CD14-positive monocyte (primary cell): ENCODE measurements around the gene FGF2. TPM values are rescaled to one million over a fixed set of nuclear protein-coding genes. Genes with fewer than 3 reads are reported as not detected.

Source experiments
- DNase-seq, 3 donors: peaks; one replicate each; pipeline ENCODE4 v3.0.0-alpha.2; 2011 to 2022
- H2AFZ ChIP-seq: 2 replicates; pipeline ENCODE4 v1.6.0; 2012; ENCODE audit warnings: mild to moderate bottlenecking, low read depth, low read length, inconsistent platforms; ENCODE audit not compliant: insufficient read depth, poor library complexity, severe bottlenecking
- H3K27ac ChIP-seq, 2 donors: 1 replicate in 1 of 2; 2 replicates in 1 of 2; pipeline ENCODE4 v1.5.1; 2012 to 2013; ENCODE audit warnings: low read length in 2 of 2, control low read depth in 1 of 2, inconsistent platforms in 1 of 2, low read depth in 1 of 2, mild to moderate bottlenecking in 1 of 2
- H3K27me3 ChIP-seq, 2 donors: one replicate each; pipeline versions ENCODE4 v1.6.0 to v1.6.1; 2011 to 2013; ENCODE audit warnings: low read length in 2 of 2; ENCODE audit not compliant: control insufficient read depth in 2 of 2, insufficient read depth in 2 of 2
- H3K36me3 ChIP-seq, 2 donors: replicated peaks in 1 of 2; 1 replicate in 1 of 2; 2 replicates in 1 of 2; pipeline versions ENCODE4 v1.5.1 to v1.6.1; 2012 to 2013; ENCODE audit warnings: low read length in 2 of 2, control low read depth in 1 of 2, inconsistent platforms in 1 of 2, mild to moderate bottlenecking in 1 of 2; ENCODE audit not compliant: insufficient read depth in 2 of 2, control insufficient read depth in 1 of 2
- H3K4me1 ChIP-seq, 2 donors: 1 replicate in 1 of 2; 2 replicates in 1 of 2; pipeline versions ENCODE4 v1.5.1 to v1.6.1; 2012 to 2013; ENCODE audit warnings: low read length in 2 of 2, control low read depth in 1 of 2, inconsistent platforms in 1 of 2, mild to moderate bottlenecking in 1 of 2, moderate library complexity in 1 of 2; ENCODE audit not compliant: insufficient read depth in 2 of 2, control insufficient read depth in 1 of 2
- H3K4me2 ChIP-seq: replicated peaks from 2 replicates; pipeline ENCODE3; 2012; ENCODE audit warnings: low read length, moderate library complexity, mild to moderate bottlenecking; ENCODE audit not compliant: poor library complexity, severe bottlenecking; ENCODE audit errors: extremely low read depth
- H3K4me3 ChIP-seq, 3 experiments: fragments of 200-600 bp in 1 of 3; sonication (generic) in 1 of 3; replicated peaks in 1 of 3; 1 replicate in 2 of 3; 2 replicates in 1 of 3; pipeline ENCODE4 v1.5.1; 2011 to 2013; ENCODE audit warnings: low read length in 3 of 3, mild to moderate bottlenecking in 3 of 3, control low read depth in 2 of 3, low read depth in 2 of 3, inconsistent platforms in 1 of 3, moderate library complexity in 1 of 3
- H3K79me2 ChIP-seq: 2 replicates; pipeline ENCODE4 v1.6.0; 2012; ENCODE audit warnings: mild to moderate bottlenecking, control low read depth, inconsistent platforms, low read length, moderate library complexity; ENCODE audit not compliant: insufficient read depth
- H3K9ac ChIP-seq: 2 replicates; pipeline ENCODE4 v1.6.0; 2017; ENCODE audit warnings: low read length, mild to moderate bottlenecking; ENCODE audit not compliant: insufficient read depth, poor library complexity, severe bottlenecking
- H3K9me3 ChIP-seq, 2 donors: replicated peaks in 1 of 2; 1 replicate in 1 of 2; 2 replicates in 1 of 2; pipeline versions ENCODE4 v1.5.1 to v1.6.1; 2012 to 2013; ENCODE audit warnings: low read length in 2 of 2, control low read depth in 1 of 2; ENCODE audit not compliant: control insufficient read depth in 1 of 2, insufficient read depth in 1 of 2
- H4K20me1 ChIP-seq: 2 replicates; pipeline ENCODE4 v1.6.0; 2012; ENCODE audit warnings: mild to moderate bottlenecking, low read length, control low read depth, moderate library complexity; ENCODE audit not compliant: insufficient read depth
- H3K27ac Mint-ChIP-seq, 7 donors: one replicate each; pipeline ENCODE4 v1.8.0; 2020; ENCODE audit warnings: mild to moderate bottlenecking in 7 of 7, mixed read lengths in 7 of 7, moderate library complexity in 6 of 7, inconsistent platforms in 2 of 7
- H3K27me3 Mint-ChIP-seq, 3 donors: one replicate each; pipeline ENCODE4 v1.8.0; 2021 to 2022; ENCODE audit warnings: low read depth in 3 of 3, mild to moderate bottlenecking in 3 of 3, mixed read lengths in 3 of 3, moderate library complexity in 3 of 3, inconsistent platforms in 1 of 3
- H3K36me3 Mint-ChIP-seq, 2 donors: one replicate each; pipeline ENCODE4 v1.8.0; 2020; ENCODE audit warnings: mixed read lengths in 2 of 2, inconsistent platforms in 1 of 2, mild to moderate bottlenecking in 1 of 2
- H3K4me1 Mint-ChIP-seq: one replicate; pipeline ENCODE4 v1.8.0; 2020; ENCODE audit warnings: mild to moderate bottlenecking, mixed read lengths
- H3K4me3 Mint-ChIP-seq, 2 donors: one replicate each; pipeline ENCODE4 v1.8.0; 2020; ENCODE audit warnings: mild to moderate bottlenecking in 2 of 2, mixed read lengths in 2 of 2, moderate library complexity in 1 of 2
- H3K9me3 Mint-ChIP-seq, 7 donors: one replicate each; pipeline ENCODE4 v1.8.0; 2020 to 2022; ENCODE audit warnings: mixed read lengths in 7 of 7, mild to moderate bottlenecking in 6 of 7, moderate library complexity in 6 of 7, inconsistent platforms in 2 of 7
- CTCF ChIP-seq: fragments of 200-600 bp; IDR thresholded peaks from one replicate; pipeline ENCODE4 v1.8.0; 2022; ENCODE audit warnings: antibody characterized with exemption, mild to moderate bottlenecking
- WGBS: methylation state at CpG from one replicate; pipeline ENCODE4 v1.1.5; 2013; ENCODE audit warnings: missing lambda C conversion rate; ENCODE audit not compliant: insufficient coverage; 5-methylcytosine and 5-hydroxymethylcytosine counted together
- intact Hi-C, 2 donors: fragments of 100-400 bp; cut with micrococcal nuclease; formaldehyde crosslinking; loops; one replicate each; pipeline versions ENCODE4 v1.15.0 to v1.15.1; 2023
- polyA plus RNA-seq, 3 donors: library from polyadenylated mRNA; depleted of rRNA in 1 of 3; unstranded in 2 of 3; stranded (reverse) in 1 of 3; fragments of 300-500 nt in 2 of 3; fragments of >200 nt in 1 of 3; fragmentation: Illumina TruSeq in 2 of 3; gene quantifications; 1 replicate in 2 of 3; 2 replicates in 1 of 3; pipeline ENCODE4 v1.2.3, GENCODE V29; 2012 to 2021

FGF2 gene
- polyA plus RNA-seq, 3 donors = not detected

- no peaks in the 10 kb centered on the region for H3K79me2 ChIP-seq
- 63% methylated on average over 6 of the region's 7 CpGs for WGBS
- H3K4me1 ChIP-seq = no peaks in the 10 kb centered on the region
- H3K27me3 ChIP-seq = peaks cover 16 to 26% of the 10 kb centered on the region in 2 donors
- no peak overlapping the region for H3K4me3 ChIP-seq
- H3K36me3 ChIP-seq = no peaks in the 10 kb centered on the region
- no peak for DNase-seq
- no peak overlapping the region for H3K27ac ChIP-seq
- no peaks in the 10 kb centered on the region for H3K9me3 ChIP-seq
- Mint-ChIP-seq H3K4me3 (no peak overlapping the region), H3K4me1 (no peaks in the 10 kb centered on the region), H3K9me3 (peaks cover 0 to 3% (median under 1%) of the 10 kb centered on the region in 7 donors), H3K36me3 (no peaks in the 10 kb centered on the region), H3K27me3 (peaks cover 17 to 43% (median 21%) of the 10 kb centered on the region in 3 donors), H3K27ac (no peak overlapping the region)
- intact Hi-C loops = no loop called here
- H4K20me1 ChIP-seq = no peaks in the 10 kb centered on the region
- no peak overlapping the region for H3K4me2 ChIP-seq
- no peak overlapping the region for H3K9ac ChIP-seq
- TF ChIP-seq CTCF = no peak
- H2AFZ ChIP-seq = no peak overlapping the region
These were observed 6.8 kb upstream of the FGF2 start for GRCh38 chr4:122819708-122820449.

GRCh38 chr4:122821092-122821491, 5.5 kb upstream of the FGF2 start:
- DNase-seq = no peak
- no peak overlapping the region for H3K4me3 ChIP-seq
- peaks cover 0 to 7% of the 10 kb centered on the region in 2 donors for H3K9me3 ChIP-seq
- H3K27me3 ChIP-seq = peaks cover 28 to 38% of the 10 kb centered on the region in 2 donors
- intact Hi-C loops = no loop called here
- no peak overlapping the region for H3K4me2 ChIP-seq
- no peak overlapping the region for H2AFZ ChIP-seq
- no CpG with 5 or more reads among the region's 1 CpG for WGBS
- no peak overlapping the region for H3K27ac Mint-ChIP-seq
- no peaks in the 10 kb centered on the region for H4K20me1 ChIP-seq
- H3K36me3 ChIP-seq = no peaks in the 10 kb centered on the region
- H3K9me3 Mint-ChIP-seq = peaks cover 0 to 11% (median 3%) of the 10 kb centered on the region in 7 donors
- H3K9ac ChIP-seq = no peak overlapping the region
- H3K4me1 Mint-ChIP-seq = no peaks in the 10 kb centered on the region
- H3K4me3 Mint-ChIP-seq = peak overlapping the region in 1 of 2 donors; percentile 23
- no peaks in the 10 kb centered on the region for H3K4me1 ChIP-seq
- no peak for TF ChIP-seq CTCF
- no peaks in the 10 kb centered on the region for H3K79me2 ChIP-seq
- H3K27ac ChIP-seq = no peak overlapping the region
- peaks cover 29 to 54% (median 33%) of the 10 kb centered on the region in 3 donors for H3K27me3 Mint-ChIP-seq
- H3K36me3 Mint-ChIP-seq = peaks cover 0 to 4% of the 10 kb centered on the region in 2 donors
